Ureter (tissue), 1 donor: ENCODE results near the gene DERA. TPM values are rescaled to one million over a fixed set of nuclear protein-coding genes. Genes with fewer than 3 reads are reported as not detected.
"Not testable (repeated sequence)": the region's sequence is repeated elsewhere in the genome, so short reads cannot be mapped to it uniquely, and the experiment has no call there.

Source experiments
- DNase-seq: peaks from one replicate; pipeline ENCODE4 v3.0.0-alpha.2; 2020; ENCODE audit warnings: low spot score
- total RNA-seq: library from RNA; stranded (reverse); gene quantifications from one replicate; pipeline ENCODE4 v1.2.4, GENCODE V29; 2023
- donor health status: DM: yes; HTN: yes; CAD: no.

DERA gene
- 23.1 TPM for total RNA-seq

DNA sequence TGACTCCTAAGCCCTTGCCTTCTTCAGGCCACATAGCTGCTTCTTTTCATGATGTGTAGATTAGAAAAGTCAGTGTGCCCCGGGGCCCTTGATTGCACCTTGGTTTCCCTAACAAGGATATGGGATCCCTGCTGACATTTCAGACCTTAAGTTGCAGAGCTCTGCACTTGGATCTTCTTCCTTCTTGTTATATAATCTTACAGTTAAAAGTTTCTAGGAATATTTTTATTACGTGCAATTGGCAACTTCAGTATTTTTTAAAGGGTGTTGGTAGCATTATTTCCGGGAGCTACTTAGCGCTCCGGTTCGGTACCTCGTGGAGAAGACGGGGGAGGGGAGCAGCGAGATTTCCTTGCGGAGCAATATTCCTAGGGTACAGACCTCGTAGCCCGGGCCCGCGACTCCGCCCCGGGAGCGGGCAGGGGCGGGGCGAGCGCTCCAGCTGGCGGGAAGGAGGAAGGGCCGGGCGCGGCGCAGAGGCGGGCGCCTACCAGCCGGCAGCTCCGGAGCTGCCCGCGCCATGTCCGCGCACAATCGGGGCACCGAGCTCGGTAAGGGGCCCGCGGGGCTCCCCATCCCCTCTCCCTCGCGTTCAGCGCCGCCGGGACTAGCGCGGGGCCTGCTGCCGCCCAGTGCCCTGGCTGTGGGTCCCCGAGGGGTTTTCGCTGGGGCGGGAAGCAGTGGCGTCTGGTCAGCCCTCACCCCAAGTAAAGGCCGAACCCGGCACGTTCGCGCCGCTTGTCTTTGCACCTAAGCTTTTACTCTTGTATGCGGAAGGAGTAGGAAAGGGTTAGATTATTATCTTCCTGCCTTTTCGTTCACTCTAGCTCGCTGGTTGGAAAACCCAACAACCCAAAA, at the start of gene DERA:
Gene DERA (plus strand): TSS at position 469 of the 858 bp plus-strand sequence. CDS start 52 bp downstream, at position 521.
- peak; percentile 84 for DNase-seq

- DNase-seq = no peak
Observed at GRCh38 chr12:15861404-15861803, 49.7 kb upstream of the DERA start.

DNA sequence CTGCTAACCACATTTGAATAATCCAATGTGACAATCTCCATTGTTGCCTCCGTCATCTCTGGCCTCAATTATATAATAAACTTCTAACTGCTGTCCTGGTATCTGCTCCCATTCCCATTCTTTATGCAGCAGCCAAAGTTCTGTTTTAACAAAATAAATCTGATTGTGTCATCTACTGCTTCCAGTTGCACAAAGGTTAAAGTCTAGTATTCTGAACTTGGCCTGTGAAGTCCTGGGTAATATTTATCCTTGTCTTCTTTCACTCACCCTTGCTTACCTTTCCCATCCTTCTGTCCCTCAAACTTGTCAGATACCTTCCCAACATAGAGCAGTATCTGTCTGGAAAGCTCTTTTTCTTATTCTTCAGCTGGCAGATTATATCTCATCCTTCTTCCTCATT, 48.3 kb upstream of the DERA start:
- no peak for DNase-seq

GRCh38 chr12:15863372-15863771, 47.8 kb upstream of the DERA start:
- DNase-seq = no peak

- no peak for DNase-seq
Observed at GRCh38 chr12:15863984-15864383, 47.1 kb upstream of the DERA start.

DNA sequence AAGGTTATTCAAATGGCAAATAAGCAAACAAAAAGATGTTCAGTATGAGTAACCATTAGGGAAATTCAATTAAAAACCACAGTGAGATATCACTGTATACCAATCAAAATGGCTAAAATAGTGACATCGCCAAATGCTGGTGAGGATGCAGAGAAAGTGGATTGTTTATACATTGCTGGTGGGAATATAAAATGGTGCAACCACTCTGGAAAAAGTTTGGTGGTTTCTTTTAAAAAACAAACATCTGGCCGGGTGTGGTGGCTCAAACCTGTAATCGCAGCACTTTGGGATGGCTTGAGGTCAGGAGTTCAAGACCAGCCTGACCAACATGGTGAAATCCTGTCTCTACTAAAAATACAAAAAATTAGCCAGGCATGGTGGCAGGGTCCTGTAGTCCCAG, 42.9 kb upstream of the DERA start:
- no peak for DNase-seq

- no peak for DNase-seq
Observed at GRCh38 chr12:15873556-15873955, 37.6 kb upstream of the DERA start.

GRCh38 chr12:15874556-15875145, 36.5 kb upstream of the DERA start:
- not testable (repeated sequence) for DNase-seq

DNA sequence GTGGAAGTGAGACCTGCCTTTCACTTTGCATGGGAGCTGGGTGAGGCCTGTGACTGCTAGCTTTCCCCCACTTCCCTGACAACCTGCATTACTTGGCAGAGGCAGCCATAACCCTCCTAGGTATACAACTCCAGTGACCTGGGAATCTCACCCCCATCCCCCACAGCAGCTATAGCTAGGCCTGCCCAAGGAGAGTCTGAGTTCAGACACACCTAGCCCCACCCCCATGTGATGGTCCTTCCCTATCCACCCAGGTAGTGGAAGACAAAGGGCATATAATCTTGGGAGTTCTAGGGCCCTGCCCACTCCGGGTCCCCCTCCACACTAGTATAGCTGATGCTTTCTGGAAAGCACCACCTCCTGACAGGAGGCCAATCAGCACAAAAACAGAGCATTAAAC, 35.3 kb upstream of the DERA start:
- DNase-seq = no peak

- no peak for DNase-seq
Observed at GRCh38 chr12:15879413-15879812, 31.7 kb upstream of the DERA start.

- DNase-seq = no peak
Observed at GRCh38 chr12:15880721-15881120, 30.4 kb upstream of the DERA start.

GRCh38 chr12:15882118-15882971, 28.8 kb upstream of the DERA start, which contains the start of gene STRAP:
Gene STRAP, plus strand, starts transcription at chr12:15882387. Its CDS starts 321 bp downstream, at chr12:15882708.
- DNase-seq = peak; percentile 98

DNA sequence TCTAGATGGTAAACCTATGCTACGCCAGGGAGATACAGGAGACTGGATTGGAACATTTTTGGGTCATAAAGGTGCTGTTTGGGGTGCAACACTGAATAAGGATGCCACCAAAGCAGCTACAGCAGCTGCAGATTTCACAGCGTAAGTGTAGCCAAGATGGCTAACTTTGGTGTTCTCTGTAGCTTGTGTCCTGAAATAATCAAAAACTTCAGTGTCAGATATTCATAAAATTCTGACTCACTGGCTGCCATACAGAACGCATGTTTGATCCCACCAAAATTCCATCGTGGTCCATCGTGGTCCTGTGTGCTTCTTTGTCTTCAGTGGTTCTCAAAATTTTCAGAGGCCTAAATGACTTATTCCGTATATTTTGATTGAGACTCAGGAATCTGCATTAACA, 27.6 kb upstream of the DERA start:
- no peak for DNase-seq

- no peak for DNase-seq
Observed at GRCh38 chr12:15886372-15887042, 24.6 kb upstream of the DERA start.

DNA sequence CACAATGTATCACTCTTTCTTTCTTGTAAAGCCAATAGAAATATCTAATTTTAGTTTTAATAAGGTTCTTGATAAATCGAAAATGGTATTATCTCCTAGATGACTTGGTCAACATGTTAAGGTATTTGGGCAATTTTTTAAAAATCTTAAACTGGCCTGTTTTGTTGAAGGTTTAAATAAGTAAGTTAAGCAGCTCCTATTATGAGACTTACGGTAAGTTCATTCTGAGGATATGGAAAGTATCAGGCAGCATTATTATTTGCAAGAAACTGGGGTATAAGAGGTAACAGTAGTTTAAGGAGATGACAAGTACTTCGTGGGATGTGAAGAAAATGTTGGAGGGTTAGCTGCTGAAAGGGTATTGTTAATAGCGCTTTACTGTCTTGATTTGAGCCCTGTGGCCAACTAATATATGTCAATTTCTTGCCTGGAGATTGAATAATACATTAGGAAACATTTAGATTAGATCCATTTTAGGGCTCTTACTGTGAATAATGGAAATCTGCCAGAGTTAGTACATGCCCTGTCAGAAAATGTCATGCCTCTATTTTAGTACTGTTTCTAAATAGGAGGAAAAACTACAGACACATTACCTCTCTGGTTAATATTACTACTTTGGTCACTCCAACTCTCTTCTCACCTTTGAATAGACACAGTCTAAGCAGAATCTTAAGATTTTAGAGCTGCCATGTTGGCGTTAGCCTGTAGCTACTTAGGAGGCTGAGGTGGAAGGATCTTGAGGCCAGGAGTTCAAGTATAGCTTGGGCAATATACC, 23.9 kb upstream of the DERA start:
- no peak for DNase-seq

DNA sequence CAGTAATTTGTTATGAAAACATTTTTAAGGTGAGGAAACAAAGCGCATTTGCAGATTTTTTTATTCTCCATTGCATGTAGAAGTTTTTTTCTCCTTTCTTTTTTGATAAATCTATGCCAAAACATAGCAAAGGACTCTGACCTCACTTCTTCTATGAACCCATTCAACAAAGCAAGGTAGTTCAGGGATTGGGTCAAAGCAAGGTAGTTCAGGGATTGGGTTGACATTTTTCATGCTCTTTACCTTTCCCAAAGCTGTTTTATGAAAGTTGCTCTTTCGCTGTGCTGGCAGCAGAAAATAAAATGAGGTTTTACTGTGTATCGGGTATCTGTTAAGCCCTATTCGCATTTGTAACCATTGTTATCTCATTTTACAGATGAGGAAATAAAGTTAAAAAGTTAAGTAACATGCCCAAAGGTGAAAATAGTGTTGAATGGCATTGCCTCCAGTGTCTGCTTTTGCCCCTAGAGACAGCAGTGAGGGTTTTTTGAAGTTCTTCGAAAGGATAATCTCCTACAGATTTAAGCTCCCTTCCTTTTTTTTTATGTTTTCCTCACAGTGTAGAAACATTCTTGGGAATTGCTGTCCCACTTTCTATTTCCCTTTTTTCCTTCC, 18.4 kb upstream of the DERA start:
- no peak for DNase-seq

- no peak for DNase-seq
Observed at GRCh38 chr12:15893260-15893659, 17.9 kb upstream of the DERA start.

DNA sequence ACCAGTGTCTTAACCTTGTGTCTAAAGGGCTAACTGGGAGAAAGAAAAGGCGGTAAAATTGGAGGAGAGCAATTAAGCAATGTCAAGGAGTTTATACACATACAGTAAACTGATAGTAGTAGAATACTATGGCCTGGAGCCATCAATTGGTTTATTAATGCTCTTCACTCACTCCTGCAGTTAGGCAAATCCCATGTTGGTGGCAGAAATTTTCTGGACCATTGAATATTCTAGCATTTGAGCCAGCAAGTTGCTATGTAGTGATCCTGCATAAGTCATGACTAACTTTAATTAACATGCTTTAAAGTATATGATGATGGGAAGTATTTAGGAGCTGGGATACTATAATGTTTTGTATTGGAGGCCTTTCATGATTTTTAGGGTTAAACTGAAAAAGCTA, 14.3 kb upstream of the DERA start:
- DNase-seq = no peak

DNA sequence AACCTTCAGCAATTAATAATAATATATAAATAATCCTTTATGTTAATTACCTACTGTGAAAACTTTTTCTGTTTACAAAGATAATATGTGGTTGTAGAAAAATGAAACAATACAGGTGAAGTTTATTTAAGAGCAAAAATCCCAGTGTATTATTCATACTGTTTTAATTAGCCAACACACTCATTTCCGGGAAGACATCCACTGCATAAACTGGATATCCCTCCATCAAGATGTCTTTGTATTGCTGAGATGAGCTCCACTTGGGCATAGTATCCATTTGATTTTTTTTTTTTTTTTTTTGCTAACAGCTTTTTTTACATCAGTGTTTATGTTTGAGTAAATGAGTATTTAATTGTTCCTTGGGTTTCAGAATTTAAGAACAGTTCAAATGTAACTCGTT, 13.7 kb upstream of the DERA start:
- DNase-seq = no peak

DNA sequence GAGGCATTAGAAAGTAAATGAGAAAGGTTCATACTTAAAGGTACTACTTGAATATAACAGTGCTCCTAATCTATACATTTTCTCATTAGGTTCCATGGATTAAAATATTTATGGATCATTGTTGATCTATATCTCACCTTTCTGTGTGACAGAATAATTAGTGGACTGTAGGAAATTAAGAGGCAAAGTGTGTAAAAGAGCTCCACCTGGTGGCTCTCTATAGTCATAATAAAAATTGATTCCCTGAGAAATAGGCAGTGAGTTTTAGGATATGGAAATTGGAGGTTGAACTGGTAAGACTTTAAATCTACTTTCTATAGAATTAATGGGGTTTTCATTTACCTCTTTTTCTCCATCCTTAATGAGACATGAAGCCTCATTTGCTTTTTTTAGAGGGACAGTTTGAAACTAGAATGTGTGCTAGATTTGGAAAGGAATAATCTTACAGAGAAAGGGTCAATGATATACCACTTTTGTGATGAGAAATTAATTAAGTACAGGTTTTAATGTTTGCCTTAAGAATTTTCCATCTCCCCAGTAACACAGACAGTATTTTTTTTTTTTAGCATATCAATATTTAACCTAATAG, 11.8 kb upstream of the DERA start:
- no peak for DNase-seq
